GM19395 (cell line): ENCODE data around the gene GPBP1L1.
A peak's percentile ranks its signal among the peaks of the same experiment; 100 is the strongest.
"Not testable (repeated sequence)": the region's sequence is repeated elsewhere in the genome, so short reads cannot be mapped to it uniquely, and the experiment has no call there.

Experiments used
- ATAC-seq: cut with Tn5 transposase; IDR thresholded peaks from one replicate; pipeline ENCODE4 v1.9.1; 2021; ENCODE audit warnings: mild to moderate bottlenecking, moderate library complexity; ENCODE audit not compliant: unreplicated experiment

The GPBP1L1 gene

GRCh38 chr1:45604239-45604638, 82.1 kb downstream of the GPBP1L1 start:
- no peak for ATAC-seq

GRCh38 chr1:45596765-45597164, 89.6 kb downstream of the GPBP1L1 start:
- ATAC-seq = not testable (repeated sequence)

- ATAC-seq = no peak
These were observed 91.9 kb downstream of the GPBP1L1 start for GRCh38 chr1:45594412-45594811.

GRCh38 chr1:45589861-45590260, 96.5 kb downstream of the GPBP1L1 start:
- ATAC-seq = no peak

GRCh38 chr1:45586769-45587168, 99.6 kb downstream of the GPBP1L1 start:
- no peak for ATAC-seq

- ATAC-seq = no peak
These were observed 100.7 kb downstream of the GPBP1L1 start for GRCh38 chr1:45585496-45586075.

- no peak for ATAC-seq
These were observed 101.3 kb downstream of the GPBP1L1 start for GRCh38 chr1:45585110-45585426.

DNA sequence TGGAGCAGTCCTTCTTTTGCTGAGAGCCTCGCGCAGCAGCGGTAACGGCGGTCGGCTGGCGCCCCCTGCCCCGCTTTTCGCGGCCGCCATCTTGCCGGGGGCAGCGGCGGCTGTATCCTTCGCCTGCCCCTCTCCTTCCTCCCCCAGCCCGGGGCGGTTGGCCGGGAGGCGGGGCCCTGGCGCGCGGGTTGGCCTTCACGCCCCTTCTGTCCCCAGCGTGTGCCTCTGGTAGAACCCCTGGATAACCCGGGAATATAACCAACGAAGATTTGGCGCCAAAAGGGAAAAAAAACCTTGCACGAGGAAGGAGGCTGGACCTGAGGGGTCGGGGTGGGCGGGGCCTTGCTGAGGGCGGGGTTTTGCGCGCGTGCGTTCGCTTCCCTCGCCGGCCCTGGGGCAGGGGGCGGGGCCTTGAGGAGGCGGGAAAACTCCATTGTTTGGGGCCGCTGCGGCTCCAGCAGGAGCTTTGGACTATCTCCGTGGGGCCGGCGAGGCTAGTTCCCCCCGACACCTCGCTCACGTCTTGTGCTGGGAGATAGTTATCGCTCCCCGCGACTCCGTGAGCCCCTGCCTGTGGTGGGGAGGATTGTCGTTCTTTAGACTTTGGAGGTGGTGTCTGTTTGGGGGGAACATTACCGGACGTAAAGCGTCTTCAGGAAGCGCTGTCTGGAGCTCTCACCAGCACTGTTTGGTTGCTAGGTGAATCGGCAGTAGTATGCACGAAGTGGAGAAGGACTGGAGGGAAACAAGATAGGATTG, 101.8 kb downstream of the GPBP1L1 start:
- peak; percentile 32 for ATAC-seq

DNA sequence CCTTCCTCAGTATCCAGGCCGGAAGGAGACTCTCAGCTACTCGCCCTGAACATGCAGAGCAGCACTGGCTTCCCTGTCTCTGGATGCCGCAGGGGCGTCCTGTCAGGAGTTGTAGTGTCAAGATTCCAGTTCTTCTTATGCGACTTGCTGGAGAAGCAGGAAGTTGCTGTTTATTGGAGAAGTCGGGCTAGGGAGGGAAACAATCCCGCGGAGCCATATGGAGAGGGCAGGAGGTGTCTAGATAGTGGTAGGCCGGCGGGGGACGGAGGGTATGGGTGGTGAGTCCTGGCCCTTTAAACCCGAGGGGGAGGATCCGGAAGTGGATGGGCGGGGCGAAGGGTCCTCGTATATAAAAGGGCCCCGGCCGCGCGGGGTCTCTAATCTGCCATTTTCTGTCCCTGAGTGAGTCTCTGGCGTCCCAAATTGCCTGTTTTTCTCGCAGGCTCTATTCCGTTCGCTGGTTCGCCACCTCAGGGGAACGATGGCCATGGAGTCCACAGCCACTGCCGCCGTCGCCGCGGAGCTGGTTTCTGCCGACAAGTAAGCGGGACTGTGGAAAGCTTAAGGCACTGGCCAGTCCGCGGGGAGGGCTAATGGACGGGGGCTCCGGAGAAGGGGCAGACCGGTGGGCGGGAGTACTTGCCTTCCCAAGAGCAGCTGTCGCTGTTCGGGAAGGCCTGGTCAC, 102.5 kb downstream of the GPBP1L1 start, which contains the start of gene NASP:
NASP (plus strand) TSS at position 376 of the 685 bp plus-strand sequence; CDS start at position 482, 106 bp downstream.
- ATAC-seq = peak; percentile 54

GRCh38 chr1:45583264-45583665, 103.1 kb downstream of the GPBP1L1 start:
- peak; percentile 81 for ATAC-seq
